Smooth muscle cell (in vitro differentiated cells): ENCODE results near the gene LRRC1. TPM values are rescaled to one million over a fixed set of nuclear protein-coding genes. Genes with fewer than 3 reads are reported as not detected.

Source experiments
- DNase-seq: peaks from one replicate; lab custom pipeline; 2025; ENCODE audit not compliant: unreplicated experiment; lab: John Stamatoyannopoulos, UW
- H2AFZ ChIP-seq: fragments of 200-600 bp; sonication (generic); 2 replicates; pipeline ENCODE4 v1.6.0; 2016; ENCODE audit warnings: antibody characterized with exemption, low read depth, mild to moderate bottlenecking
- H3F3A ChIP-seq: fragments of 200-600 bp; sonication (generic); 2 replicates; pipeline ENCODE4 v1.6.0; 2017; ENCODE audit warnings: antibody characterized with exemption, low read depth
- H3K27ac ChIP-seq: fragments of 200-600 bp; sonication (generic); 2 replicates; pipeline ENCODE4 v1.5.1; 2016; ENCODE audit warnings: low read depth, mild to moderate bottlenecking
- H3K27me3 ChIP-seq: fragments of 200-600 bp; sonication (generic); 2 replicates; pipeline ENCODE4 v1.6.1; 2016; ENCODE audit warnings: low read depth, mild to moderate bottlenecking
- H3K36me3 ChIP-seq: fragments of 200-600 bp; sonication (generic); 2 replicates; pipeline ENCODE4 v1.5.1; 2016; ENCODE audit warnings: low read depth
- H3K4me1 ChIP-seq: fragments of 200-600 bp; sonication (generic); 2 replicates; pipeline ENCODE4 v1.5.1; 2016; ENCODE audit warnings: low read depth
- H3K4me2 ChIP-seq: fragments of 200-600 bp; sonication (generic); 2 replicates; pipeline ENCODE4 v1.6.0; 2016; ENCODE audit warnings: mild to moderate bottlenecking
- H3K4me3 ChIP-seq: fragments of 200-600 bp; sonication (generic); 2 replicates; pipeline ENCODE4 v1.5.1; 2016; ENCODE audit warnings: mild to moderate bottlenecking
- H3K79me2 ChIP-seq: fragments of 200-600 bp; sonication (generic); 2 replicates; pipeline ENCODE4 v1.6.0; 2016; ENCODE audit warnings: low read depth, mild to moderate bottlenecking
- H3K9ac ChIP-seq: fragments of 200-600 bp; sonication (generic); 2 replicates; pipeline ENCODE4 v1.6.0; 2016; ENCODE audit warnings: low read depth
- H3K9me3 ChIP-seq: fragments of 200-600 bp; sonication (generic); replicated peaks from 2 replicates; pipeline ENCODE4 v1.5.1; 2016; ENCODE audit warnings: low read depth
- H4K20me1 ChIP-seq: fragments of 200-600 bp; sonication (generic); 2 replicates; pipeline ENCODE4 v1.6.0; 2016; ENCODE audit warnings: low read depth
- WGBS: methylation state at CpG from one replicate; pipeline ENCODE4 v1.1.7; 2016; ENCODE audit warnings: low lambda C conversion rate; 5-methylcytosine and 5-hydroxymethylcytosine counted together
- polyA plus RNA-seq: library from polyadenylated mRNA; unstranded; fragments of >200 nt; fragmentation: Nextera tagmentation; extraction: Ambion mirVana; gene quantifications from 2 replicates; pipeline ENCODE4 v1.2.1, GENCODE V29; 2016
- total RNA-seq: library from RNA; depleted of rRNA; stranded (reverse); fragments of >200 nt; gene quantifications from 2 replicates; pipeline ENCODE4 v1.2.3, GENCODE V29; 2014
- TF ChIP-seq, protein P1 (sequence below): fragments of 200-600 bp; sonication (generic); IDR thresholded peaks from 2 replicates; pipeline ENCODE4 v1.5.1; 2017; ENCODE audit warnings: borderline replicate concordance, mild to moderate bottlenecking, antibody characterized with exemption; ENCODE audit not compliant: insufficient read depth, poor library complexity, severe bottlenecking

Gene LRRC1
- total and polyA plus RNA-seq, 2 experiments from 2014 or later = 11.8 to 19.9 TPM

GRCh38 chr6:53924277-53924676 lies 129.5 kb downstream of the LRRC1 start:
- DNase-seq = no peak
- H3K27me3 ChIP-seq = no peaks in the 10 kb centered on the region
- H3K4me3 ChIP-seq = no peak overlapping the region
- H3K4me1 ChIP-seq = peaks cover 6% of the 10 kb centered on the region
- H4K20me1 ChIP-seq = no peaks in the 10 kb centered on the region
- no peaks in the 10 kb centered on the region for H3K36me3 ChIP-seq
- H3K9ac ChIP-seq = no peak overlapping the region
- peaks cover 3% of the 10 kb centered on the region for H3F3A ChIP-seq
- H3K4me2 ChIP-seq = no peak overlapping the region
- no peaks in the 10 kb centered on the region for H3K9me3 ChIP-seq
- no peak overlapping the region for H2AFZ ChIP-seq
- no peak overlapping the region for H3K27ac ChIP-seq
- H3K79me2 ChIP-seq = no peaks in the 10 kb centered on the region
- WGBS = 81% methylated on average over 3 of the region's 3 CpGs
- TF ChIP-seq, protein P1, sequence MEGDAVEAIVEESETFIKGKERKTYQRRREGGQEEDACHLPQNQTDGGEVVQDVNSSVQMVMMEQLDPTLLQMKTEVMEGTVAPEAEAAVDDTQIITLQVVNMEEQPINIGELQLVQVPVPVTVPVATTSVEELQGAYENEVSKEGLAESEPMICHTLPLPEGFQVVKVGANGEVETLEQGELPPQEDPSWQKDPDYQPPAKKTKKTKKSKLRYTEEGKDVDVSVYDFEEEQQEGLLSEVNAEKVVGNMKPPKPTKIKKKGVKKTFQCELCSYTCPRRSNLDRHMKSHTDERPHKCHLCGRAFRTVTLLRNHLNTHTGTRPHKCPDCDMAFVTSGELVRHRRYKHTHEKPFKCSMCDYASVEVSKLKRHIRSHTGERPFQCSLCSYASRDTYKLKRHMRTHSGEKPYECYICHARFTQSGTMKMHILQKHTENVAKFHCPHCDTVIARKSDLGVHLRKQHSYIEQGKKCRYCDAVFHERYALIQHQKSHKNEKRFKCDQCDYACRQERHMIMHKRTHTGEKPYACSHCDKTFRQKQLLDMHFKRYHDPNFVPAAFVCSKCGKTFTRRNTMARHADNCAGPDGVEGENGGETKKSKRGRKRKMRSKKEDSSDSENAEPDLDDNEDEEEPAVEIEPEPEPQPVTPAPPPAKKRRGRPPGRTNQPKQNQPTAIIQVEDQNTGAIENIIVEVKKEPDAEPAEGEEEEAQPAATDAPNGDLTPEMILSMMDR = no peak

- Histone ChIP-seq H4K20me1 (no peaks in the 10 kb centered on the region), H3K27me3 (no peaks in the 10 kb centered on the region), H2AFZ (no peak overlapping the region), H3K4me1 (peaks cover 6% of the 10 kb centered on the region), H3K4me3 (no peak overlapping the region), H3K9ac (no peak overlapping the region), H3K27ac (no peak overlapping the region), H3K36me3 (no peaks in the 10 kb centered on the region), H3F3A (peaks cover 3% of the 10 kb centered on the region), H3K9me3 (no peaks in the 10 kb centered on the region), H3K4me2 (no peak overlapping the region), H3K79me2 (no peaks in the 10 kb centered on the region)
- no peak for DNase-seq
- 84% methylated on average over 7 of the region's 7 CpGs for WGBS
- TF ChIP-seq, protein P1 = no peak
These were observed 130.1 kb downstream of the LRRC1 start for GRCh38 chr6:53924821-53925422.

GRCh38 chr6:53925891-53926290 lies 131.1 kb downstream of the LRRC1 start:
- DNase-seq = no peak
- H3K27me3 ChIP-seq = no peaks in the 10 kb centered on the region
- H3K9ac ChIP-seq = no peak overlapping the region
- H3K79me2 ChIP-seq = no peaks in the 10 kb centered on the region
- H3K4me2 ChIP-seq = no peak overlapping the region
- no peaks in the 10 kb centered on the region for H3K9me3 ChIP-seq
- no peaks in the 10 kb centered on the region for H3K36me3 ChIP-seq
- H3K4me3 ChIP-seq = no peak overlapping the region
- peaks cover 6% of the 10 kb centered on the region for H3K4me1 ChIP-seq
- H3F3A ChIP-seq = peaks cover 3% of the 10 kb centered on the region
- no peak overlapping the region for H3K27ac ChIP-seq
- WGBS = 96% methylated on average over 6 of the region's 6 CpGs
- H2AFZ ChIP-seq = no peak overlapping the region
- TF ChIP-seq, protein P1 = no peak
- H4K20me1 ChIP-seq = no peaks in the 10 kb centered on the region

GRCh38 chr6:53926505-53926904 lies 131.7 kb downstream of the LRRC1 start:
- Histone ChIP-seq H3F3A (peaks cover 3% of the 10 kb centered on the region), H2AFZ (no peak overlapping the region), H3K9ac (no peak overlapping the region), H3K4me2 (no peak overlapping the region), H4K20me1 (no peaks in the 10 kb centered on the region), H3K27me3 (no peaks in the 10 kb centered on the region), H3K36me3 (no peaks in the 10 kb centered on the region), H3K79me2 (no peaks in the 10 kb centered on the region), H3K4me1 (peaks cover 6% of the 10 kb centered on the region), H3K4me3 (no peak overlapping the region), H3K27ac (peak overlapping the region; percentile 76), H3K9me3 (no peaks in the 10 kb centered on the region)
- TF ChIP-seq, protein P1 = no peak
- 66% methylated on average over 2 of the region's 2 CpGs for WGBS
- DNase-seq = no peak
